H9 (cell line): Measurements from ENCODE around the gene TENM4. TPM values are rescaled to one million over a fixed set of nuclear protein-coding genes. Genes with fewer than 3 reads are reported as not detected.
A peak's percentile ranks its signal among the peaks of the same experiment; 100 is the strongest.

Experiments used
- DNase-seq: peaks from one replicate; pipeline ENCODE4 v3.0.0-alpha.2; 2017
- H2AFZ ChIP-seq: one replicate; pipeline ENCODE4 v1.6.1; 2013; ENCODE audit warnings: mild to moderate bottlenecking, low read length, control low read depth, moderate library complexity
- H2AK5ac ChIP-seq: 2 replicates; pipeline ENCODE4 v1.6.1; 2013; ENCODE audit warnings: low read length, control low read depth, mixed read lengths; ENCODE audit not compliant: insufficient read length
- H2BK120ac ChIP-seq: one replicate; pipeline ENCODE4 v1.6.1; 2013; ENCODE audit warnings: low read depth, mild to moderate bottlenecking, low read length, control low read depth, inconsistent platforms; ENCODE audit not compliant: poor library complexity, severe bottlenecking
- H2BK12ac ChIP-seq: 2 replicates; pipeline ENCODE4 v1.6.1; 2013; ENCODE audit warnings: low read length, control low read depth, mixed read lengths, low read depth; ENCODE audit not compliant: insufficient read length
- H2BK15ac ChIP-seq: 2 replicates; pipeline ENCODE4 v1.6.1; 2013; ENCODE audit warnings: low read depth, low read length, control low read depth
- H2BK20ac ChIP-seq: one replicate; pipeline ENCODE4 v1.6.1; 2013; ENCODE audit warnings: low read depth, mild to moderate bottlenecking, low read length, control low read depth, inconsistent platforms; ENCODE audit not compliant: poor library complexity, severe bottlenecking
- H2BK5ac ChIP-seq: 2 replicates; pipeline ENCODE4 v1.6.1; 2013; ENCODE audit warnings: low read length, control low read depth, mixed read lengths; ENCODE audit not compliant: insufficient read length
- H3K14ac ChIP-seq: 2 replicates; pipeline ENCODE4 v1.6.1; 2013; ENCODE audit warnings: low read length, control low read depth; ENCODE audit not compliant: insufficient read depth
- H3K18ac ChIP-seq: 2 replicates; pipeline ENCODE4 v1.6.1; 2013; ENCODE audit warnings: low read depth, mild to moderate bottlenecking, mixed read lengths, low read length, control low read depth; ENCODE audit not compliant: insufficient read length
- H3K23ac ChIP-seq: 2 replicates; pipeline ENCODE4 v1.6.1; 2013; ENCODE audit warnings: low read length, control low read depth, mixed read lengths, low read depth; ENCODE audit not compliant: insufficient read length
- H3K23me2 ChIP-seq: 2 replicates; pipeline ENCODE4 v1.6.1; 2013; ENCODE audit warnings: low read depth, mild to moderate bottlenecking, mixed read lengths, low read length, control low read depth; ENCODE audit not compliant: insufficient read length, poor library complexity, severe bottlenecking
- H3K27ac ChIP-seq: 2 replicates; pipeline ENCODE4 v1.5.1; 2013; ENCODE audit warnings: low read length, control low read depth, mixed read lengths, low read depth; ENCODE audit not compliant: insufficient read length
- H3K27me3 ChIP-seq: 2 replicates; pipeline ENCODE4 v1.6.1; 2013; ENCODE audit warnings: low read length, control low read depth, inconsistent platforms; ENCODE audit not compliant: insufficient read depth
- H3K4ac ChIP-seq: 2 replicates; pipeline ENCODE4 v1.6.1; 2013; ENCODE audit warnings: low read depth, mild to moderate bottlenecking, control low read depth, inconsistent platforms, low read length, moderate library complexity
- H3K4me1 ChIP-seq: 2 replicates; pipeline ENCODE4 v1.6.1; 2013; ENCODE audit warnings: low read length, control low read depth, inconsistent platforms; ENCODE audit not compliant: insufficient read depth
- H3K4me2 ChIP-seq: 2 replicates; pipeline ENCODE4 v1.6.1; 2013; ENCODE audit warnings: low read length, control low read depth, mixed read lengths; ENCODE audit not compliant: insufficient read length, insufficient read depth
- H3K56ac ChIP-seq: 2 replicates; pipeline ENCODE4 v1.6.1; 2013; ENCODE audit warnings: low read depth, mild to moderate bottlenecking, mixed read lengths, low read length, control low read depth; ENCODE audit not compliant: insufficient read length
- H3K79me1 ChIP-seq: 2 replicates; pipeline ENCODE4 v1.6.1; 2013; ENCODE audit warnings: low read depth, mild to moderate bottlenecking, moderate library complexity, low read length, control low read depth, inconsistent platforms; ENCODE audit not compliant: insufficient read depth, poor library complexity, severe bottlenecking
- H3K79me2 ChIP-seq: 2 replicates; pipeline ENCODE4 v1.6.1; 2013; ENCODE audit warnings: low read length, control low read depth, inconsistent platforms; ENCODE audit not compliant: insufficient read depth
- H3K9ac ChIP-seq: 2 replicates; pipeline ENCODE4 v1.6.1; 2013; ENCODE audit warnings: low read length, control low read depth, mixed read lengths; ENCODE audit not compliant: insufficient read length; ENCODE audit errors: extremely low read depth
- H3K9me3 ChIP-seq: one replicate; pipeline ENCODE4 v1.6.1; 2013; ENCODE audit warnings: low read depth, low read length, inconsistent platforms; ENCODE audit not compliant: control insufficient read depth
- H3T11ph ChIP-seq: one replicate; pipeline ENCODE4 v1.6.1; 2013; ENCODE audit warnings: mild to moderate bottlenecking, low read length, control low read depth, inconsistent platforms
- H4K20me1 ChIP-seq: one replicate; pipeline ENCODE4 v1.6.1; 2013; ENCODE audit not compliant: control insufficient read depth, insufficient read length, insufficient read depth
- H4K5ac ChIP-seq: 2 replicates; pipeline ENCODE4 v1.6.1; 2013; ENCODE audit warnings: low read depth, mild to moderate bottlenecking, mixed read lengths, low read length, control low read depth; ENCODE audit not compliant: insufficient read length
- H4K8ac ChIP-seq: replicated peaks from 2 replicates; pipeline ENCODE4 v1.6.1; 2013; ENCODE audit warnings: low read length, control low read depth, mixed read lengths, low read depth; ENCODE audit not compliant: insufficient read length
- H4K91ac ChIP-seq: 2 replicates; pipeline ENCODE4 v1.6.1; 2013; ENCODE audit warnings: low read depth, mild to moderate bottlenecking, moderate library complexity, mixed read lengths, low read length, control low read depth; ENCODE audit not compliant: insufficient read length
- H3K27ac Mint-ChIP-seq, 3 experiments: 2 replicates in 2 of 3; 3 replicates in 1 of 3; pipeline ENCODE4 v1.8.0; 2020 to 2021; ENCODE audit warnings: mixed read lengths in 3 of 3, mild to moderate bottlenecking in 1 of 3, moderate library complexity in 1 of 3
- H3K27me3 Mint-ChIP-seq: 2 replicates; pipeline ENCODE4 v1.8.0; 2021; ENCODE audit warnings: low read depth, mild to moderate bottlenecking, moderate library complexity, mixed read lengths
- H3K36me3 Mint-ChIP-seq, 3 experiments: 2 replicates in 2 of 3; 3 replicates in 1 of 3; pipeline ENCODE4 v1.8.0; 2020 to 2021; ENCODE audit warnings: low read depth in 3 of 3, mixed read lengths in 3 of 3; ENCODE audit not compliant: insufficient read depth in 1 of 3
- H3K4me1 Mint-ChIP-seq, 2 experiments: 2 replicates each; pipeline ENCODE4 v1.8.0; 2020; ENCODE audit warnings: mixed read lengths in 2 of 2
- H3K4me3 Mint-ChIP-seq, 2 experiments: 2 replicates in 1 of 2; 3 replicates in 1 of 2; pipeline ENCODE4 v1.8.0; 2020 to 2021; ENCODE audit warnings: mild to moderate bottlenecking in 2 of 2, mixed read lengths in 2 of 2, moderate library complexity in 1 of 2
- H3K9me3 Mint-ChIP-seq, 2 experiments: 2 replicates in 1 of 2; 3 replicates in 1 of 2; pipeline ENCODE4 v1.8.0; 2020; ENCODE audit warnings: mild to moderate bottlenecking in 2 of 2, mixed read lengths in 2 of 2, moderate library complexity in 1 of 2
- WGBS: extraction: QIAGEN DNeasy Blood & Tissue Kit; methylation state at CpG from one replicate; pipeline ENCODE4 v1.1.7; 2013; ENCODE audit warnings: missing lambda C conversion rate, low lambda C conversion rate, mixed read lengths; ENCODE audit not compliant: insufficient read length; ENCODE audit errors: extremely low coverage; 5-methylcytosine and 5-hydroxymethylcytosine counted together
- total RNA-seq: library from RNA; stranded (reverse); gene quantifications from 2 replicates; pipeline ENCODE4 v1.2.1, GENCODE V29; 2021
- TF ChIP-seq, protein P1 (sequence below): fragments of 200-600 bp; sonication (generic); conservative IDR thresholded peaks from 3 replicates; pipeline ENCODE4 v1.8.0; 2021; ENCODE audit warnings: antibody characterized with exemption, mild to moderate bottlenecking

The TENM4 gene
- total RNA-seq, 1 experiment from 2014 or later, result 4.6 TPM

DNA sequence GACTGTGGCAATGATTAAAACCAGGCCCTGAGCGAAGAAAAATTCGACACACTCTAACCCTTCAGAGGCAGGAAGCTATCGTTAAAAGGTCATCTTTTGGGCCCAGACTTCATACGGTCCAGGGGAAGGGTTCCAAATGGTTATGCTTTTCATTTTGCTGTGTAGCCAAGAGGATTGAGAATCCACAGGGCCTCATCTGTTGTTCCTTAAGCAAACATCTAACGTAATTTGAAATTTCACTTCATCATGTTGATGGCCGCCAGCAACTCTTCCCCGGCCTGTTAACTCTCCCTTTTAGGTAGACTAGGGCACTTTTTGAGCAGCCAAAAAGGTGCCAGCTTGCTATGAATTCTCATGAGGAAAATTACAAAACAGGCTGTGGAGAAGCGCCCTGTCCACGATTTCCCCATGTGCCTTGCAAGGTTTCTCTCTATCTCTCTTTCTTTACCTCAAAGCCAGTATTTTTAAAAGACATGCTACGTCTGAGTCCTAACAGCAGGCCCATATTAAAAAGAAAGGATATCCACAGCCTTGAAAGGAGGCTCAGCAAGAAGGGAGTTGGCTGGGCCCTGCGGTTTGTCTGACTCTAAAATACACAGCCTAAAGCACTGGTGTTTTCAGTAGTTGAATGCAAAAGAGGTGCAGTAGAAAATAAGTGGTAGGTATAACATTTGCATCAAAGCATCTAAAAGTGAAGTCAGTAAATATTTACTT is 509.9 kb downstream of the TENM4 start:
- Histone ChIP-seq H3K4me1 (peaks cover 8% of the 10 kb centered on the region; the same call in 1 of the 2 replicates), H3K27me3 (peaks cover 41% of the 10 kb centered on the region), H3K18ac (no peak overlapping the region), H3K79me1 (no peaks in the 10 kb centered on the region), H3K56ac (no peak overlapping the region), H4K8ac (no peak overlapping the region), H2AFZ (no peak overlapping the region), H3K23ac (no peak overlapping the region), H2BK12ac (no peak overlapping the region), H3K4me2 (no peak overlapping the region), H2BK20ac (no peak overlapping the region), H3K9ac (no peak overlapping the region), H2BK5ac (no peak overlapping the region), H3K79me2 (no peaks in the 10 kb centered on the region), H3K27ac (no peak overlapping the region), H4K20me1 (no peaks in the 10 kb centered on the region), H2BK120ac (no peak overlapping the region), H3T11ph (no peak overlapping the region), H3K9me3 (no peaks in the 10 kb centered on the region), H3K23me2 (no peaks in the 10 kb centered on the region), H4K91ac (no peak overlapping the region), H3K14ac (no peak overlapping the region), H3K4ac (no peak overlapping the region), H2BK15ac (no peak overlapping the region), H2AK5ac (no peak overlapping the region), H4K5ac (no peak overlapping the region)
- TF ChIP-seq, protein P1, sequence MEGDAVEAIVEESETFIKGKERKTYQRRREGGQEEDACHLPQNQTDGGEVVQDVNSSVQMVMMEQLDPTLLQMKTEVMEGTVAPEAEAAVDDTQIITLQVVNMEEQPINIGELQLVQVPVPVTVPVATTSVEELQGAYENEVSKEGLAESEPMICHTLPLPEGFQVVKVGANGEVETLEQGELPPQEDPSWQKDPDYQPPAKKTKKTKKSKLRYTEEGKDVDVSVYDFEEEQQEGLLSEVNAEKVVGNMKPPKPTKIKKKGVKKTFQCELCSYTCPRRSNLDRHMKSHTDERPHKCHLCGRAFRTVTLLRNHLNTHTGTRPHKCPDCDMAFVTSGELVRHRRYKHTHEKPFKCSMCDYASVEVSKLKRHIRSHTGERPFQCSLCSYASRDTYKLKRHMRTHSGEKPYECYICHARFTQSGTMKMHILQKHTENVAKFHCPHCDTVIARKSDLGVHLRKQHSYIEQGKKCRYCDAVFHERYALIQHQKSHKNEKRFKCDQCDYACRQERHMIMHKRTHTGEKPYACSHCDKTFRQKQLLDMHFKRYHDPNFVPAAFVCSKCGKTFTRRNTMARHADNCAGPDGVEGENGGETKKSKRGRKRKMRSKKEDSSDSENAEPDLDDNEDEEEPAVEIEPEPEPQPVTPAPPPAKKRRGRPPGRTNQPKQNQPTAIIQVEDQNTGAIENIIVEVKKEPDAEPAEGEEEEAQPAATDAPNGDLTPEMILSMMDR, result no peak
- Mint-ChIP-seq H3K4me1 (peaks cover 53 to 55% of the 10 kb centered on the region in 2 experiments), H3K27ac (0 out of 7 replicates have a peak overlapping the region, but pooled peaks of 1 of the 3 experiments have one; percentile 6), H3K36me3 (peaks cover 4 to 15% (median 6%) of the 10 kb centered on the region in 3 experiments; a peak in 6 of 7 replicates), H3K9me3 (peaks cover 11 to 12% of the 10 kb centered on the region in 2 experiments), H3K27me3 (peaks cover 90% of the 10 kb centered on the region), H3K4me3 (no peak overlapping the region)
- no peak for DNase-seq
- no CpG with 5 or more reads among the region's 11 CpGs for WGBS
